Calu3 (cell line): Measurements from ENCODE around the gene BARX2. TPM values are rescaled to one million over a fixed set of nuclear protein-coding genes. Genes with fewer than 3 reads are reported as not detected.
A peak's percentile ranks its signal among the peaks of the same experiment; 100 is the strongest.

Experiments used
- BruUV-seq: library from RNA; stranded (reverse); fragments of 400-500 nt; replicated peaks from 2 replicates; lab custom pipeline; 2021; lab: Mats Ljungman, UMichigan
- CTCF ChIA-PET: fragments of 300-600 bp; sonication (Branson Sonifier 250); formaldehyde crosslinking; loops from one replicate; lab custom pipeline; 2022; ENCODE audit warnings: antibody characterized with exemption; lab: Charles Lee
- DNase-seq: peaks from one replicate; pipeline ENCODE4 v3.0.0; 2022
- H3K27ac Mint-ChIP-seq: one replicate; pipeline ENCODE4 v1.8.0; 2022; ENCODE audit warnings: mixed read lengths; ENCODE audit not compliant: unreplicated experiment
- H3K27me3 Mint-ChIP-seq: one replicate; pipeline ENCODE4 v1.8.0; 2022; ENCODE audit warnings: mixed read lengths; ENCODE audit not compliant: unreplicated experiment
- H3K36me3 Mint-ChIP-seq: one replicate; pipeline ENCODE4 v1.8.0; 2022; ENCODE audit warnings: mild to moderate bottlenecking, moderate library complexity, mixed read lengths; ENCODE audit not compliant: insufficient read depth, unreplicated experiment
- H3K4me1 Mint-ChIP-seq: one replicate; pipeline ENCODE4 v1.8.0; 2022; ENCODE audit warnings: mild to moderate bottlenecking, low read depth, mixed read lengths; ENCODE audit not compliant: unreplicated experiment
- H3K4me3 Mint-ChIP-seq: one replicate; pipeline ENCODE4 v1.8.0; 2022; ENCODE audit warnings: mild to moderate bottlenecking, low read depth, moderate library complexity, mixed read lengths; ENCODE audit not compliant: unreplicated experiment
- H3K9me3 Mint-ChIP-seq: one replicate; pipeline ENCODE4 v1.8.0; 2022; ENCODE audit warnings: low read depth, mixed read lengths; ENCODE audit not compliant: unreplicated experiment
- intact Hi-C: fragments of 100-400 bp; cut with micrococcal nuclease; formaldehyde crosslinking; loops from one replicate; pipeline ENCODE4 v1.10.0; 2022; ENCODE audit not compliant: unreplicated experiment
- total RNA-seq: library from RNA; stranded (reverse); gene quantifications from 2 replicates; pipeline ENCODE4 v1.2.3, GENCODE V29; 2022
- TF ChIP-seq, protein P1 (sequence below): fragments of 200-600 bp; IDR thresholded peaks from one replicate; pipeline ENCODE4 v1.8.0; 2022; ENCODE audit warnings: antibody characterized with exemption; ENCODE audit not compliant: unreplicated experiment

The BARX2 gene
- total RNA-seq, 1 experiment from 2014 or later, result 41.6 TPM

DNA sequence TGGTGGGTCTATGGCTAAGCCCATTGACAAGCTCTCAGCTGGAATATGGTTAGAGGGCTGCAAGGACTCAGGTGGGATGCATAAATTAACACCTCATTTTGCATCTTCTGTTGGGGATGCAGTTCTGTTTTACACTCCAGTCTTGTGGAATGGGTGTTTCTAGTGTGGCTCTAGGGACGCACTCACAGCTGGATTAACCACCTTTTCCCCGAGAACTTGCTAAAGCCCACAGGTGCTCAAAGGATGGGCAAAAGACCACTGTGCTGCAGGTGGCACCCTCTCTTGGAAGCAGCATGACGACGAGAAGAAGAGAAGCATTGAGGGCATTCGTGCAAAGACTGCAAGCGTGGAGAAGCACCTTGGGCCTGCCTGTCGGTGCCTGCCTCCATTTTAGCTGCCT, 6.9 kb downstream of the BARX2 start:
- CTCF ChIA-PET, result interaction anchor here (0.7 to 1.3 kb wide), 3 partner anchors 16 to 69 kb away, joined by 3 to 4 read pairs (median 4); no protein-coding TSS in a partner anchor
- DNase-seq, result no peak
- H3K4me3 Mint-ChIP-seq, result peak overlapping the region; percentile 65
- TF ChIP-seq, protein P1, sequence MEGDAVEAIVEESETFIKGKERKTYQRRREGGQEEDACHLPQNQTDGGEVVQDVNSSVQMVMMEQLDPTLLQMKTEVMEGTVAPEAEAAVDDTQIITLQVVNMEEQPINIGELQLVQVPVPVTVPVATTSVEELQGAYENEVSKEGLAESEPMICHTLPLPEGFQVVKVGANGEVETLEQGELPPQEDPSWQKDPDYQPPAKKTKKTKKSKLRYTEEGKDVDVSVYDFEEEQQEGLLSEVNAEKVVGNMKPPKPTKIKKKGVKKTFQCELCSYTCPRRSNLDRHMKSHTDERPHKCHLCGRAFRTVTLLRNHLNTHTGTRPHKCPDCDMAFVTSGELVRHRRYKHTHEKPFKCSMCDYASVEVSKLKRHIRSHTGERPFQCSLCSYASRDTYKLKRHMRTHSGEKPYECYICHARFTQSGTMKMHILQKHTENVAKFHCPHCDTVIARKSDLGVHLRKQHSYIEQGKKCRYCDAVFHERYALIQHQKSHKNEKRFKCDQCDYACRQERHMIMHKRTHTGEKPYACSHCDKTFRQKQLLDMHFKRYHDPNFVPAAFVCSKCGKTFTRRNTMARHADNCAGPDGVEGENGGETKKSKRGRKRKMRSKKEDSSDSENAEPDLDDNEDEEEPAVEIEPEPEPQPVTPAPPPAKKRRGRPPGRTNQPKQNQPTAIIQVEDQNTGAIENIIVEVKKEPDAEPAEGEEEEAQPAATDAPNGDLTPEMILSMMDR, result no peak
- peak overlapping the region; percentile 92 for H3K27ac Mint-ChIP-seq
- no peaks in the 10 kb centered on the region for H3K27me3 Mint-ChIP-seq
- no TSS peak for BruUV-seq
- H3K9me3 Mint-ChIP-seq, result no peaks in the 10 kb centered on the region
- peaks cover 60% of the 10 kb centered on the region for H3K4me1 Mint-ChIP-seq
- H3K36me3 Mint-ChIP-seq, result peaks cover 61% of the 10 kb centered on the region
- intact Hi-C loops, result no loop called here

DNA sequence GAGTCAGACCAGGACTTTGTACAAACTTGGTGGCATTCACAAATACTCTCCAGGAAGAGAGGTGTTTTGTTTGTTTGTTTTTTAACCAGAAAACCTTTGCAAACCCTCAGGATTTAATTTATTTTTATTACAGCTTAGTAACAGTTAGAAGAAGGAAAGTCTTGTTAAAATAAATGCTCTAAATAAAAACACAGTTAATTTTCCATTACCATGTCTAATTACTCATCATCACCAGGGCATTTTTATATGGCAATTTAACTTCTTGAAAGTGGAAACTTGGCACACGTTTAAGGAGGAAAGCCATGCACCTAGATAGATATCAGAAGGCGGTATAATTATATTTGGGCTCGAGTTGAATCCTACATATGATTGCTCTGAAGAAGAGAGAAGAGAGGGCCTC, 7.4 kb downstream of the BARX2 start:
- Mint-ChIP-seq H3K4me3 (peak overlapping the region; percentile 65), H3K27ac (peak overlapping the region; percentile 92)
- BruUV-seq, result no TSS peak

GRCh38 chr11:129383502-129383901, 7.9 kb downstream of the BARX2 start:
- H3K9me3 Mint-ChIP-seq, result no peaks in the 10 kb centered on the region
- H3K27ac Mint-ChIP-seq, result peak overlapping the region; percentile 92
- H3K4me3 Mint-ChIP-seq, result peak overlapping the region; percentile 65
- TF ChIP-seq, protein P1, result no peak
- intact Hi-C loops, result no loop called here
- DNase-seq, result no peak
- H3K4me1 Mint-ChIP-seq, result peaks cover 70% of the 10 kb centered on the region
- CTCF ChIA-PET, result interaction anchor here (1.3 kb wide), 1 partner anchor 18 kb away, joined by 3 read pairs; no protein-coding TSS in a partner anchor
- no TSS peak for BruUV-seq
- no peaks in the 10 kb centered on the region for H3K27me3 Mint-ChIP-seq
- peaks cover 51% of the 10 kb centered on the region for H3K36me3 Mint-ChIP-seq

More for the DNA sequence above, 7.4 kb downstream of the BARX2 start:
- TF ChIP-seq, protein P1, result no peak
- intact Hi-C loops, result no loop called here
- no peaks in the 10 kb centered on the region for H3K9me3 Mint-ChIP-seq
- H3K27me3 Mint-ChIP-seq, result no peaks in the 10 kb centered on the region
- DNase-seq, result no peak
- peaks cover 56% of the 10 kb centered on the region for H3K36me3 Mint-ChIP-seq
- H3K4me1 Mint-ChIP-seq, result peaks cover 65% of the 10 kb centered on the region
- CTCF ChIA-PET, result interaction anchor here (1.3 kb wide), 1 partner anchor 17 kb away, joined by 3 read pairs; no protein-coding TSS in a partner anchor

DNA sequence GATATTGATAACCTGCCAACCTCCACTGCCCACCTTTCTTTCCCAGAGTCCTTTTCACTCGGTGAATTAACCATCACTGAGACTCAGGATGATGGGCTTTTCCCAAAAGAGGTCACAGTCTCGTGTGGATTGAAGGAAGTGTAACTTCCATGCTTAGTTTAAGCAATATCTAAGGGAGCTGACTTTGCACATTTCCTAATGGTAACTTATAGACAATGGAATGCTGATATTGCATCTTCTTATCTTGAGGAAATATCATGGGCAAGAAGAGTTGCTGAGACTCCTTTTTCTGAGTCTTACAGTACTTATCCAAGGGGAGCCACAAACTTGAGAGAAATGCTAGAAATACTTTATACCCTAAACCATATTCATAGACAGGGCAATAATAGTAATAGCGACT, 8.8 kb downstream of the BARX2 start:
- peaks cover 42% of the 10 kb centered on the region for H3K36me3 Mint-ChIP-seq
- intact Hi-C loops, result no loop called here
- H3K4me1 Mint-ChIP-seq, result peaks cover 71% of the 10 kb centered on the region
- TF ChIP-seq, protein P1, result no peak
- peak overlapping the region; percentile 50 for H3K27ac Mint-ChIP-seq
- CTCF ChIA-PET, result interaction anchor here (1.1 kb wide), 1 partner anchor 9 kb away, joined by 4 read pairs; the partner anchor contains the start of gene BARX2
- no peak for DNase-seq
- no peaks in the 10 kb centered on the region for H3K27me3 Mint-ChIP-seq
- BruUV-seq, result no TSS peak
- H3K9me3 Mint-ChIP-seq, result no peaks in the 10 kb centered on the region
- H3K4me3 Mint-ChIP-seq, result peak overlapping the region; percentile 39
